NOMO-1 treated with dmso at 0.1 percent for 144 hours (cell line): ENCODE measurements around the gene CXADR.

Experiments
- DNase-seq: peaks from one replicate; lab custom pipeline; 2025; ENCODE audit not compliant: unreplicated experiment; lab: John Stamatoyannopoulos, UW

CXADR gene

DNA sequence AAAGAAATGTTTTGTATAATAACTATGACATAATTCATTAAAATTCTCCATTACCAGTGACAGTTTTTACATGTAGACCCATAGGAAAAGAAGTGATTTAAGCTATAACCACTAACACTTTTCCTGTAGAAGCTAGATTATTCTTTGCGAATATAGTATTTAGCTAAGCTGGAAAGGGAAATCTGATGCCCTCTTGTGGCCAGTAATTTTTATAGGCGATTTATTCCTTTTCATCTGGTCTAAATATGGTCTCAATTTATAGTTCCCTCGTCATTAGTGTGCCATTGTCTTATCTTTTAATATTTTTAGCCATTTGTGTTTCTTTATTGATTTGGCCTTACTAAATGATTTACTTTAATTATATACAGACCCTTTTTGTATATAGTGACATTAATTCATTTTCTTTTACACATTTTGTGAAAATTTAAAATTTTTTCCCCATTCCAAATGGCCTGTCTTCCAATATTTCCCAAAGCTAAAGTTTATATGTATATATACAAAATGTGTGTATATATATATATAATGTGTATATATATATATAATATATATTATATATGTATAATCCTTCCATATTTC is 73.1 kb downstream of the CXADR start:
- no peak for DNase-seq

DNA sequence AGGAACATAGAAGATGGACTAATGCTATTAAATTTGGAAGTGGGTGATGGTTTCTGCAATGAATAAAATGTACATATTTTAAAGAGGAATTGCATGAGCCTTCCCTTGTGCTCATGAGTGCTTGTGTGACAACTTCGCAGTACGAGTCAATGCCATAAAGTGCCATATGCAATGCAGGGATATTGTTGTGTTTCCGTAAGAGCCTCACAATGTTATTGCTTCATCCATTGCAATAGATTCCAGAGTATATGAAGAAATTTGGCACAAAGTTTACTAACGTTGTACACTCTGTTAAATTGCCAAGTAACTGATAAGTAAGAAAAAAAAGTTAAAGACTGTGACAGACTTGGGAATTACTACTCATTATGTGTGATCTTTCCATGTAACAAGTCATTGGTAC is 77.6 kb downstream of the CXADR start:
- DNase-seq: no peak

DNA sequence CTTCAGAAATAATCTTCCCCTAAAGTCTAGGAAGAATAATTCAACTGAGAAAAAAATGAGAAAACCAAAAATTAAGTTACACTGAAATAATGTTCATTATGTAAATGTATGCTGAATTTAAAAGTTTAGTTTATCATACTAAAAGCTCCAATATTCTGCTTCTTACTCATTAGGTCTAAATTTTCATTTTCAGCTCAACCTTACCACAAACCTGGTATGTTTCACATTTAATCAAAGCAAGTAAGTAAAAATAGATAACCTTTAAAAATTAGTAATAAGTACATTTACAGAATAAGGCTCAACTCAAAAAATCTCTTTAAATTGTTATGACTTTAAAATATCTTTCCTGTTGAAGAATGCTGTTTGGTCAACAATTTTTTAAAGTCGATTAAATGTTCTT is 84.8 kb downstream of the CXADR start:
- DNase-seq: no peak

DNA sequence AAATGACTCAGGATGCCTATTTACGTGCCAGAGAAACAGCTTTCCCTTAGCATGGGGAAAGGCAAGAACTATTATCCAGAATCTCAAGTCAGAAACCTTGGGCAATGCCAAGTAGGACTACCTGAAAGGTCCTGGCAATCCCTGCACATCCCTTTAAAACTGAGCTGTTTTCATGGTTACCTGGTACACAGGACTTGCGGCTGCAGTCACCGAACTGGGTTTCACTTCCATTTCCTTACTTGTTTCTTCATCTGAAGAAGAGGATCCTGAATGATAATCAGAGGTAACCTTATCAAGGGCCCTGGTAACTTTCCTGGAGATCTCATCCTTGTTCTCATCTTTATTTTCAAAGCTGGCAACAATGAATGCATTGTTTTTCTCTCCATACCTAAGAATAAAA is 85.6 kb downstream of the CXADR start:
- no peak for DNase-seq

DNA sequence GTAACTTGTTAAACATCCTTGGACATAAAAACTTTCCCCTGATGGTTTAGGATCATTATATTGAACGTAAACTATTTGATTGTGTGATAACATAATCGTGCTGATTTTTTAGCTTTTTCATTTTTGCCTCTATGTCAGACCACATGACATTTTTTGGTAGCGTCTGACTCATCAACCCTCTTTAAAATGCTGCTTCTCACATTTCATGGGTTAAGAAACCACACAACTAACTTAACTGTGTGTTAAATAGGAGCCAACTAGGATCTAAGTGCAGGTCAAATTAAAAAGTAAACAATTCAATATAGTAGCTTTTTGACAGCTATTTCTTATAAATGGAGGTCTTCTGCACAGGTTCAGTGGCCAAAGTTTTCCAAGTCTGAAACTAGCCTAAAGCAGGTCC is 90.0 kb downstream of the CXADR start:
- no peak for DNase-seq

DNA sequence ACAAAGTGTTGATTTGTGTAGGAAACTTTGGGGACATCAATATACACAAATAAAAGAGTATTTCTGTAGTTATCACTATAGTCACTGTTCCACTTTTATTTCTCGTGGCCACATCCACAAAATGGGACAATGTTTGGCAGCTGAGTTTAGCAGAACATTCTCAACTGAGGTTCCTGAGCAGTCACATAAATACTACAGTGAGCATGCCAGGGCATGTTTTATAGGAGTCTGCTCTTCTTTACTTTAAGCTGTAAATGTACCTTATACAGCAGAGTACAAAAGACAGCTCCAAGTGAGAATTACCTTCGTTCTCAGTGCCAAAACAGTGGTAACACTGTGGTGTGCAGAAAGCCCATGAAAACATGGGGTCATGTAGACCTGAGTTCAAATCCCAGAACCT is 94.8 kb downstream of the CXADR start:
- no peak for DNase-seq

DNA sequence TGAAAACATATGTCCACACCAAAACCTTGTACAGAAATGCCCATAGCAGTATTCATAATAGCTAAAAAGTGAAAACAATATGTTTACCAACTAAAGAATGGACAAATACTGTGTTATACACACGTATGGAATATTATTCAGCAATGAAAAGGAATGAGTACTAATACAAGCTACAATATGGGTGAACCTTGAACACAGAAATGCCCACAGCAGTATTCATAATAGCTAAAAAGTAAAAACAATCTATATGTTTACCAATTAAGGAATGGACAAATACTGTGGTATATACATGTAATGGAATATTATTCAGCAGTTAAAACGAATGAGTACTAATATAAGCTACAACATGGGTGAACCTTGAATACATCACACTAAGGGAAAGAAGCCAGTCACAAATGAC is 96.8 kb downstream of the CXADR start:
- no peak for DNase-seq

DNA sequence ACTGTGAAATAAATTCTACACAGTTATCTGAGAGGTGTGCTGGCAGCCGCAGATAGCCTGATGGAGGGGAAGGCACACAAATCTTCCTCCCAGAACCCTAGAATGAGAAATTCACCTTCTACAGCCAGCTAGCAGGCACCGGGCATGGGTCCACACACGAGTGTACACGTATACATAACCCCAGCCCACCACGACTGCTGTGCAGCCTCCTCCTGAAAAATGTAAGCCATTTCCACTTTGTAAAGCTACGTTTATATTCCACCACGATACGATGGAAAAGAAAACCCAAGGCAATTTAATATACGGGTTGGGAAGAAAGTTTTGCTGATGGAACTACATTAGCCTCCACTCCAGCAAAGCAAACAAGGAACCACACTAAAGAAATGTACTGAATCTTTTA is 98.1 kb downstream of the CXADR start:
- no peak for DNase-seq

DNA sequence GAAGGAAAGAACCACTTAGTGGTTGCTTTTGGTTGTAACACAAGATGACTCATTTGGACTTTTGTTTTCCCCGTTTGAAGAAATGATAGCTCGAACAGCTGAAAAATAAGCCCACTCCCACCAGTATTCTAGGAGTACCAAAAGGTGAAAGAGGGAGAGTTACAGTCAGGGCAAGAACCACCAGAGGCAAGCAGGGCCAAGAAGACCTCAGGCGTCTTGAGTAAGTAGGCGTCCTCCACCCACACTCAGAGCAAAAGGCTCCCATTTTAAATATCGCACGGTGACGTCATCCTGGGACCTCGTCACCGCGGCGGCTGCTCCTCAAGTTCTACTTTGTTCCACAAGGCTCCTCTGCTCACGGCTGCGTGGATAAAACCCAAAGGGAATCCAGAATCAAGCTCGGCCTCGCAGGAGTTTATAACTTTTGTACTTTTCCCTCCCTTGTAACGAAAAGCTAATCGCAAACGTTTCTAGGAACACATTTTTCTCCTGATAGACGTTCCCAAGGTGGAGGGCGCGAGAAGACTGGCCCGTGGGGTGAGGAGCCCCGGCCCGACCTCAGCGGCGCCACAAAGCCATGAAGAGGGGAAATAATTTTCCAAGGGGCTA is 98.7 kb downstream of the CXADR start:
- DNase-seq: peak; percentile 65

DNA sequence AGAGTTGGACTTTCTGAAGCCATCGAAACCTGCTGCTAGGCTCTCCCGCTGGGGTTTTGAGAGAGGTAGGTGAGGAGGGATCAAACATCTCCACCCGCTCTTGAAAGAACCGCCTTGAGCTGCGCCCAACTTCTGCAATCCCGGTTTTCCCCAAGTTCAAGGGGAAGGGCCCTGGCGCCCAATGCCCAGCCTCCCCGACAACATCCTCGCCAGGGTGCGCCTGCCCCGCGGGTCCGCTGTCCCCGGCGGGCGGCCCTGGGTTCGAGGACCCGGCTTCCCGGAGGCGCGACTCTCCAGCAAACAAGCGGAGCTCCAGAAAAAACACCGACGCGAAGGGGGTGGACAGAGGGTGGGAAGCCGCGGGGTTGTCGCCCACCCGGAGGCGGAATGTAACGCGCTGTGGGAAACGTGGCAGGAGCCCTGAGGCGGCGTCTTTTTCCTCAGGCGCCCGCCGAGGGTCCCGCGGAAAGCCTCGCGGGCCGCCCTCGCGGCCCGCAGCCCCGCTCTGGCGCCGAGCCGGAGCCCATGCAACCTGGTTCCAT is 99.3 kb downstream of the CXADR start:
- peak; percentile 2 for DNase-seq

DNA sequence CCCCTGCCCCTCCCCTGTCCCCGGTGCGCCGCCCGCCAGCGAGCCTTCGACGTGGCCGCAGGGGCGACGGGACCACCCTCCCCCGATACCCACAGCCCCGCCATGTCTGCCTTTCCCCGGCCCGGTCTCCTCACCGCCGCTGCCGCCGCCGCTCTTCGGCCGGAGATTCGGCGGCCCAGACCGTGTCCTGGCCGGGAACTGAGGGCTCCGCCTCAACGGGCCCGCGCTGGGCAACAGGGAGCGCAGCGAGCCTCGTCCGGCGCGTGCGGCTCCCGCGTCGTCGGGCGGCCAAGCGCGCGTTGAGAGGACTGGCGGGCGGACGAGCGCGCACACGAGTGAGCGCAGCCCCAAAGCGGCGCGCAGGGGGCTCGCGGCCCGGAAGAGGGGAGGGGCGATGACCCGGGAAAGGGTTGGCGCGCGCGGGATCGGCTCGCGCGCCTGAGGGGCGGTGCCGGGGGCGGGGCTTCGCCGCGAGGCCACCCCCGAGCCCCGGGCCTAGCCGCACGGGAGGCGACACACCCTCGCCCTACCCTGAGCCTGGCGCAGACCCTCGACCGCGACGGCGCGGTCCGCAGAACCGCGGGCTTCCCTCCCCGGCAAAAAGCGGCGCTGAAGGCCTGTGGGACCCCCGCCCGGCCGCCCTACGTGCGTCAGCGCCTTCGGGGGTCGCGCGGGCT is 99.9 kb downstream of the CXADR start, which contains the start of gene BTG3:
BTG3 (minus strand) TSS at position 337 of the 677 bp plus-strand sequence. CDS start 3,757 bp downstream, outside the sequence.
- peak; percentile 70 for DNase-seq

DNA sequence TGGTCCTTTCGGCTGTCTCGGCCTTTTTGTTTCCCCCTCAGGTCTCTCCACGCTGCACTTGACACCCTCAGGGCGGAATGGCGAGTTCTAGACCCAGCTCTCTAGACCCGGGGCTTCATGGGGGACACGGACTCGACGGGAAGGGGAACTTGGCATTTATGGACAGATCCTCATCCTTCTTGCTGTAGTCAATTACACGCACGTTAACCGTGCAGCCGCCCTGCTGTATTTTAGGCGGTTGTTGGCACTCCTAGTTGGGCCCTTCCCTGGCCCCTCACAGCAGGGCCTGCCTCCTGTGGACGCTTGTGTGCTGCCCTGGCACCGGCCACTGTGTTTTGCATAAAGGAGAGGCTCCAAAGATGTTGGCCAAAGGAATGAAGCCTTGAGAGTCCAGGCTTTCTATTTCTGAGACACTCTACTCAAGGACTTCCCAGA is 100.4 kb downstream of the CXADR start:
- DNase-seq: peak; percentile 12

DNA sequence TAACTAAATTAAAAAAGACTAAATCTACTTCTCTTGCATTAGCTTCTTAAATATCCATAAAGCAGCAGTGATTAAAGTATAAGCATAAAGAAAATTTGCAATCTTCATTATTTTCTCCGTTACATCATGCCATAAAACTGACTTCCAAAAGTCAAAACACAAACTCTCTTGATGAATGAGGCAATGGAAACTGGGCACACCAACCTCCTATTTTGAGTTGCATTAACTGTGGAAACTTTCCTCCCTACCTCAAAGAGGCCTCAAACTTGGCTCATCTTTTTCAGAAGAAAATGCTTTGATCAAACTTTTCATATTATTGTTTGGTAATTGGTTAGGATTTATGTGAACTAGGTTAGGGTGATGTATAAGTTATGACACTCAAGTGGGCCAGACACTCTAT is 104.0 kb downstream of the CXADR start:
- no peak for DNase-seq

DNA sequence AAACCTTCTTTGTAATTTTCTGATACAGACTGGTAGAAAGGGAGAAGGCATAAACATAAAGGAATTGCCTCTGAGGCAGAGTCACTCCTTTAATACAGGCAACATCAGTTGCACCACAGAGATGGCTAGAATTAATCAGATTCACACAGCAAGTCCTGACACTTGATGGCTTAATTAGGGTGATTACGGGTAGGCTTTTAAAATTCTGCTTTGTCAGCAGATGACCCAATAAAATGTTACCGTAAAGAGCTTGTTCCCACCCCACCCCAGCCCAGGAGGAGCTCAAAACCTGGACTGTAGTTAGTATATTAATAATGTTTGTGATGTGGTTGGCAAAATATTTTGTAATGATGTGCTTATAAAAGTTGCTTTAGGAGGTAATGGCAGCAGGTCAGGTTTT is 109.2 kb downstream of the CXADR start:
- no peak for DNase-seq

DNA sequence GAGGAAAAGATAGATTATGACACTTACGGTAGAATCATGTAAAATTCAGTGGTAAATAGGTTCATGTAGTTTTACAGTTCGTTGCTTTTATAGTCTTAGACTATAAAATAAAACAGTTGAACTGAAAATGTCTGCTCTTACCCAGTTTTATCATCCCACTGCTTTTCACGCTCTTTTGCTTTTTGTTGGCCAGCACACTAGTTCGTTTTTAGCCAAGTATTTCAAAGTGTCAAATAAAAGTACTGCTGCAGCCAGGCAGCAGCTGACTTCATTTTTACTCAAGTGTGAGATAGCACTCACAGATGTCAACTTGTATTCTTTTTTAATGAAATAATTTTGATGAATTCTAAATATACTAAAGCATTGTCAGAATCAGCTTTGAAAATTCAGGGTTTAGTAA is 118.4 kb downstream of the CXADR start:
- DNase-seq: no peak

DNA sequence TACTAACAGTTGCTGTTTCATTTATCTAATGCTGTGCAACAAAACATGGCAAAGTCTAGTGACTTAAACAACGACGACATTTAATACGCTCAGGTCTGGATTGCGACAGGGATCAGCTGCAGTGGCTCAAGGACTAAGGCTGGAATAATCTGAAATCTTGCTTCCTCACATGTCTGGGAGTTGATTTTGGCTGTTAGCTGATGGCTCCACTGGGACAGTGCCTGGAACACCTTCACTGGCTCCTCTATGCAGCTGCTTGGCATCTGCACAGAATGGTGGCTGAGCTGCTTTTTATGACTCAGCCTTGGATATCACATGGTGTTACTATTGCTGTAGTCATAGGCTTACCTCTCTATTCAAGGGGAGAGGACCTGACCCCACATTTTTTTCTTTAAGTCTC is 123.9 kb downstream of the CXADR start:
- no peak for DNase-seq

DNA sequence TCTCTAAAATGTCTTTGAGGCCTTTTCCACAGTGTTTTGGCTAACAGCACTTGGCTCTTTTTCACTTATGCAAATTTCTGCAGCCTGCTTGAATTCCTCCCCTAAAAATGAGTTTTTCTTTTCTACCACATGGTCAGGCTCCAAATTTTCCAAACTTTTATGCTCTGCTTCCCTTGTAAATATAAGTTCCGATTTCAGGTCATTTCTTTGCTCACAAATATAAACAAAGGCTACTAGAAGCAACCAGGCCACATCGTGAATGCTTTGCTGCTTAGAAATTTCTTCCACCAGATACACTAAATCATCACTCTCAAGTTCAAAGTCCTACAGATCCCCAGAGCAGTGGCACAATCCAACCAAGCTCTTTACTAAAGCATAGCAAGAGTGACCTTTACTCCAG is 128.0 kb downstream of the CXADR start:
- no peak for DNase-seq
